Right kidney (tissue), 1 donor: ENCODE results near the gene PRKAG2.

Experiments
- DNase-seq: peaks from one replicate; pipeline ENCODE4 v3.0.0-alpha.2; 2016

The PRKAG2 gene

GRCh38 chr7:151674161-151674920 is 202.6 kb downstream of the PRKAG2 start:
- no peak for DNase-seq

- no peak for DNase-seq
These were observed 203.7 kb downstream of the PRKAG2 start for GRCh38 chr7:151673216-151673615.

- DNase-seq = no peak
These were observed 204.2 kb downstream of the PRKAG2 start for GRCh38 chr7:151672716-151673115.

- DNase-seq = no peak
These were observed 205.4 kb downstream of the PRKAG2 start for GRCh38 chr7:151671514-151671913.

- no peak for DNase-seq
These were observed 207.2 kb downstream of the PRKAG2 start for GRCh38 chr7:151669762-151670161.

- no peak for DNase-seq
These were observed 210.0 kb downstream of the PRKAG2 start for GRCh38 chr7:151666886-151667285.

- DNase-seq = no peak
These were observed 211.5 kb downstream of the PRKAG2 start for GRCh38 chr7:151665368-151665767.

- DNase-seq = no peak
These were observed 212.6 kb downstream of the PRKAG2 start for GRCh38 chr7:151664268-151664667.

- DNase-seq = no peak
These were observed 213.4 kb downstream of the PRKAG2 start for GRCh38 chr7:151663382-151664100.

GRCh38 chr7:151662251-151662826 is 214.6 kb downstream of the PRKAG2 start:
- no peak for DNase-seq

GRCh38 chr7:151661587-151661986 is 215.3 kb downstream of the PRKAG2 start:
- no peak for DNase-seq

- DNase-seq = no peak
These were observed 216.8 kb downstream of the PRKAG2 start for GRCh38 chr7:151660141-151660540.

- no peak for DNase-seq
These were observed 217.7 kb downstream of the PRKAG2 start for GRCh38 chr7:151659219-151659618.

GRCh38 chr7:151658778-151659177 is 218.1 kb downstream of the PRKAG2 start:
- DNase-seq = no peak

GRCh38 chr7:151657173-151657572 is 219.7 kb downstream of the PRKAG2 start:
- DNase-seq = no peak

GRCh38 chr7:151655555-151655954 is 221.4 kb downstream of the PRKAG2 start:
- no peak for DNase-seq

GRCh38 chr7:151652111-151652510 is 224.8 kb downstream of the PRKAG2 start:
- DNase-seq = no peak

- no peak for DNase-seq
These were observed 226.8 kb downstream of the PRKAG2 start for GRCh38 chr7:151650161-151650560.

- no peak for DNase-seq
These were observed 228.5 kb downstream of the PRKAG2 start for GRCh38 chr7:151648429-151648828.

- no peak for DNase-seq
These were observed 229.0 kb downstream of the PRKAG2 start for GRCh38 chr7:151647874-151648273.

- no peak for DNase-seq
These were observed 229.9 kb downstream of the PRKAG2 start for GRCh38 chr7:151647006-151647405.

- no peak for DNase-seq
These were observed 231.6 kb downstream of the PRKAG2 start for GRCh38 chr7:151645311-151645710.

GRCh38 chr7:151644554-151644953 is 232.4 kb downstream of the PRKAG2 start:
- DNase-seq = no peak

- DNase-seq = no peak
These were observed 234.2 kb downstream of the PRKAG2 start for GRCh38 chr7:151642746-151643145.
